Astrocyte (in vitro differentiated cells and primary cell): ENCODE results near the gene ADIPOR2.

Experiments used
- CTCF ChIP-seq: IDR thresholded peaks from 2 replicates; pipeline ENCODE4 v1.5.1; 2011; ENCODE audit warnings: low read depth, mild to moderate bottlenecking, inconsistent platforms, low read length, moderate library complexity; ENCODE audit not compliant: insufficient read depth
- EZH2 ChIP-seq: IDR thresholded peaks from 2 replicates; pipeline ENCODE4 v1.6.1; 2012; ENCODE audit warnings: mild to moderate bottlenecking, low read length, inconsistent platforms; ENCODE audit not compliant: insufficient read depth

GRCh38 chr12:1808798-1809480, 118.1 kb downstream of the ADIPOR2 start:
- TF ChIP-seq CTCF (no peak), EZH2 (no peak)
